ENCODE data around the gene TSC22D3.
"Not testable (repeated sequence)": the region's sequence is repeated elsewhere in the genome, so short reads cannot be mapped to it uniquely, and the experiment has no call there.

TSC22D3 gene

DNA sequence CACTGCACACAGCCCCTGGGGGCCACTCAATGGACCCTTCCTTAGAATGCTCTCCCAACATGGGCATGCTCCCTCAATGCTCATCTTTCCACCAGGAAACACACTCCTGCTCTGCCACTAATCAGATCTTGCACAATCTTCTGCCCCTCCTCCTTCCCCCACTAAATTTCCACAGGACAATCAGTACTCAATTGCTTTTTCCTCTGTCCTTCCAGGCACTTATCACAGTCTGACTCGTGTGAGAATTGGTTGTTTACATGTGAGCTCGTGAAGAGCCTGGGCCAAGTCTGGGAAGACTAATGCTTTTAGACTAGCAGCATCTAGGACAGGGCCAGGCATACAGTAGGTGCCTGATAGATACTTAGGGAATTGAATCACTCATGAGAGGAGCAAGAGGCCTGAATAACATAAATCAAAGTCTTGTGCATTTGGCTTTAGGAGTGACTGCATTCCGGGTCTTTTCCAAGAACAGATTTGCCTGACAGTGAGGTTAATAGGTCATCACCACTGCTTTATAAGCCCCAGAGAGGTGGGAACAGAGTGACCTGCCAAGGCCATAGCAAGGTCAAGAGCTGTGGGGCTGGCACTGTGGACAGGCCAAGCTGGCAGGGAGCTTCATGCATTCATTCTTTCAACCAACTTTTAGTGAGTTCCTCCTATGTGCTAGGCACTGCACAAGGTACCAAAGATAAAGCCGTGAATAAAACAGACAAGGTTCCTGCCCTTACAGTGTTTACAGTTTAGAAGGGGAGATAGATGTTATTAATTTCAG, 92.3 kb downstream of the TSC22D3 start:
- DNase-seq (ENCODE audit: low read depth in 2 of 2, low spot score in 1 of 2) = no peak

- DNase-seq (ENCODE audit: low read depth in 2 of 2, low spot score in 1 of 2) = no peak
Measured at GRCh38 chrX:107682256-107682655, 93.3 kb downstream of the TSC22D3 start.

- DNase-seq (ENCODE audit: low read depth in 2 of 2, low spot score in 1 of 2) = peak in 1 of 2 donors; percentile 23
Measured at GRCh38 chrX:107678957-107679740, 96.4 kb downstream of the TSC22D3 start.

DNA sequence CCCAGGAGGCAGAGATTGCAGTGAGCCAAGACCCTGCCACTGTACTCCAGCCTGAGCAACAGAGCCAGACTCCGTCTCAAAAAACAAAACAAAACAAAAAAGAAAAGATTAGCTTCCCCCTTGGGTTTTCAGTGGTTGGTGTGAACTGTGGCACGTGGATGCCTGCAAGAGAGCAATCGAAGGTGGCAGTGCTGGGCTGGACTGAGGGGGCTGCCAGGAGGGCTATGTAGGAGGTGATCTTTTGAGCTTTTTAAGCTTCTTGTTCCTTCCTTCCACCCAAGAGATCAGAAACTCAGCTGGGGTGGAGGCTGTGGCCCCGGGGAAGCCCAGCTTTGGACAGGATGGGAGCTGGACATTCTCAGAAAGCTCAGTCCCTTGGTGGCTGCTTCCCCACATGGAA, 97.7 kb downstream of the TSC22D3 start:
- DNase-seq (ENCODE audit: low read depth in 2 of 2, low spot score in 1 of 2) = no peak

DNA sequence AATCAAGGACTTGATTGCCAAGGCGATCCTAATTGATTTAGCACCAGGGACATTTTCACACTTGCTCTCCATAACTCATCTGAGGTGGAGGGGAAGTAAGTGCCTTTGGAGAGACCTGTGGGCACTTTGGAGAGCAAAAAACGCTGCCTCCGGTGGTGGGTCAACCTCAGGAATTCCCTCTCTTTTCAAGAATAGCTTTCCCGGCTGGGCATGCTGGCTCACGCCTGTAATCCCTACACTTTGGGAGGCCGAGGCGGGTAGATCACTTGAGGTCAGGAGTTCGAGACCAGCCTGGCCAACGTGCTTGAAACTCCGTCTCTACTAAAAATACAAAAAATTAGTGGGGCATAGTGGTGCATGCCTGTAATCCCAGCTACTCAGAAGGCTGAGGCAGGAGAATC, 98.1 kb downstream of the TSC22D3 start:
- no peak for DNase-seq (ENCODE audit: low read depth in 2 of 2, low spot score in 1 of 2)

- no peak for DNase-seq (ENCODE audit: low read depth in 2 of 2, low spot score in 1 of 2)
Measured at GRCh38 chrX:107676559-107677378, 98.8 kb downstream of the TSC22D3 start.

DNA sequence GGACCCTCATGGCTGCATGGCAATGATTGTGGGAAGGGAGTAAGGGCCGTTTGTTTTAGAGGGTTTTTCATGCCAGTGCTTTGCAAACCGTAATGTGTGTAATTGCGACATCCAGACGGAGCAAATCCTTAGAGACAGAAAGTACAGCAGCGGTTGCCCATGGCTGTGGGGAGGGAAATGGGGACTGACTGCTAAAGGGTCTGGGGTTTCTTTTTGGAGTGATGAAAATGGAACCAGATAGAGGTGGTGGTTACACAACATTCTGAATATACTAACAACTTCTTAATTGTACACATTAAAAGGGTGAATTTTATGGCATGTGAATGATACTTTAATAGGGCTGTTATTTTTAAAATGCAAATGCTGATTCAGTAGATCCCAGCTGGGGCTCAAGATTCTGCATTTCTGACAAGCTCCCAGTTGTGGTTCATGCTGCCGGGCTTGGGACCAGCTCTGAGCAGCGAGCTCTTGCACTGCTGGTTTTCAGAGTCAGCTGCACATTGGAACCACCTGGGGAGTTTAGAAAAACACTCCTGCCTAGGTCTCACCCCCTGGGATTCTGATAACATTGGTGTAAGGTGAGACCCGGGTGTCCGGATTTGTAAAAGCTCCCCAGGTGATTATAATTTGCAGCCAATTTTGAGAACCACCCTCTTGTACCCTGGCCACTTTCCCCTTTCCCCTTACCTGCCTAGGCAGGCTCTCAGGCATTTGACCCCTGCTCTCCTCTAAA, 99.6 kb downstream of the TSC22D3 start:
- no peak for DNase-seq (ENCODE audit: low read depth in 2 of 2, low spot score in 1 of 2)

GRCh38 chrX:107675365-107675654, 100.3 kb downstream of the TSC22D3 start:
- DNase-seq (ENCODE audit: low read depth in 2 of 2, low spot score in 1 of 2) = no peak

GRCh38 chrX:107674480-107675364, 100.9 kb downstream of the TSC22D3 start:
- peak in 1 of 2 donors; percentile 26 for DNase-seq (ENCODE audit: low read depth in 2 of 2, low spot score in 1 of 2)

- DNase-seq (ENCODE audit: low read depth in 2 of 2, low spot score in 1 of 2) = peak; percentile 78 to 82
Measured at GRCh38 chrX:107673933-107674479, 101.6 kb downstream of the TSC22D3 start.

- DNase-seq (ENCODE audit: low read depth in 2 of 2, low spot score in 1 of 2) = no peak
Measured at GRCh38 chrX:107673431-107673830, 102.2 kb downstream of the TSC22D3 start.

- DNase-seq (ENCODE audit: low read depth in 2 of 2, low spot score in 1 of 2) = peak; percentile 32 to 37
Measured at GRCh38 chrX:107672955-107673378, 102.6 kb downstream of the TSC22D3 start.

DNA sequence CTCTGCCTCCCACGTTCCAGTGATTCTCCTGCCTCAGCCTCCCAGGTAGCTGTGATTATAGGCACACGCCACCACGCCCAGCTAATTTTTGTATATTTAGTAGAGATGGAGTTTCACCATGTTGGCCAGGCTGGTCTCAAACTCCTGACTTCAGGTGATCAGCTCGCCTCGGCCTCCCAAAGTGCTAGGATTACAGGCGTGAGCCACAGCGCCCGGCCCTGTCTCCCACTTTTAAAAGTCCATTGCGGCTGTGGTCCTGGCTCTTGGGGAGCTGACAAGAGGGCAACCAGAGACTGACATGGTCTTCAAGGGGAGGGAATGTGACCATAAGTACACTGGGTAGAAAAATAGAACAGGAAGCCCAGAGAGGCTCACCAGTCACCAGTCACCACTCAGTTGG, 104.3 kb downstream of the TSC22D3 start:
- DNase-seq (ENCODE audit: low read depth in 2 of 2, low spot score in 1 of 2) = not testable (repeated sequence)

GRCh38 chrX:107669885-107670628, 105.5 kb downstream of the TSC22D3 start:
- no peak for DNase-seq (ENCODE audit: low read depth in 2 of 2, low spot score in 1 of 2)

DNA sequence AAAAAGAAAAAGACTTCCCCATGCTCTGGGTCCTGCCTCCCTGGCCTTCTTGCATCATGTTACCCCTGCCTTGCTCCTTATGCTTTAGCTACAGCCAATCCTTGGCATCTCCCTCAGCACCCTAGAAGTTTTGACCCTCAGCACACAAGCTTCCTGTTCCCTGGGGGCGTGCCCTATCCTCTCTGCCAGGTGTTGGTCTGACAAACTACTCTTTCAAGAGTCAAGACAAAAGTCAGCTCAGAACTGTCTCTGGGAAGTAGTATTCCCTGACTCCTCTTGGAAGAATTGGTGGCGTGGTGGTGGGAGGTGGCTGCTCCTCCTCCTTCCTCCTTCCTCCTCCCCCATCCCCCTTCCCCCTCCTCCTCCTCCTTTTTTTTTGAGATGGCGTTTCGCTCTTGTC, 106.3 kb downstream of the TSC22D3 start:
- no peak for DNase-seq (ENCODE audit: low read depth in 2 of 2, low spot score in 1 of 2)

GRCh38 chrX:107668710-107669109, 106.9 kb downstream of the TSC22D3 start:
- not testable (repeated sequence) for DNase-seq (ENCODE audit: low read depth in 2 of 2, low spot score in 1 of 2)

- no peak for DNase-seq (ENCODE audit: low read depth in 2 of 2, low spot score in 1 of 2)
Measured at GRCh38 chrX:107667426-107667825, 108.2 kb downstream of the TSC22D3 start.

DNA sequence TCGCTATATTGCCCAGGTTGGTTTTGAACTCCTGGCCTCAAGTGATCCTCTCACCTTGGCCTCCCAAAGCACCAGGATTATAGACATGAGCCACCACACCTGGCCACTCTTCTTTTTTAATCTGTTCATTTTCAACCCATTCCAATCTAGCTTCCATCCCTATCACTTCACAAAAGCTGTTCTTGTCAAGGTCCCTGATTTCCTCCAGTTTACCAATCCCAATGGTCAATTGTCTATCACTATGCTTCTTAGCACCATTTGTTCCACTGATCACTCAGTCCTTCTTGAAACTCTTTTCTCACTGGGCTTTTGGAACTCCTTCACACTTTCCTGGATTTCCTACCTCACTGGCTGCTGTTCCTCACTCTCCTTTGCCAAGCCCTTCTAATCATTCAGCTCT, 108.7 kb downstream of the TSC22D3 start:
- no peak for DNase-seq (ENCODE audit: low read depth in 2 of 2, low spot score in 1 of 2)

Measured in stimulated activated CD8-positive, alpha-beta memory T cell treated with anti-CD3 and anti-CD28 coated beads, Interleukin-4, amount 100 ng/mL, for 1 hour (primary cell).